ENCODE measurements around the gene SLC26A6.

Gene SLC26A6, protein sequence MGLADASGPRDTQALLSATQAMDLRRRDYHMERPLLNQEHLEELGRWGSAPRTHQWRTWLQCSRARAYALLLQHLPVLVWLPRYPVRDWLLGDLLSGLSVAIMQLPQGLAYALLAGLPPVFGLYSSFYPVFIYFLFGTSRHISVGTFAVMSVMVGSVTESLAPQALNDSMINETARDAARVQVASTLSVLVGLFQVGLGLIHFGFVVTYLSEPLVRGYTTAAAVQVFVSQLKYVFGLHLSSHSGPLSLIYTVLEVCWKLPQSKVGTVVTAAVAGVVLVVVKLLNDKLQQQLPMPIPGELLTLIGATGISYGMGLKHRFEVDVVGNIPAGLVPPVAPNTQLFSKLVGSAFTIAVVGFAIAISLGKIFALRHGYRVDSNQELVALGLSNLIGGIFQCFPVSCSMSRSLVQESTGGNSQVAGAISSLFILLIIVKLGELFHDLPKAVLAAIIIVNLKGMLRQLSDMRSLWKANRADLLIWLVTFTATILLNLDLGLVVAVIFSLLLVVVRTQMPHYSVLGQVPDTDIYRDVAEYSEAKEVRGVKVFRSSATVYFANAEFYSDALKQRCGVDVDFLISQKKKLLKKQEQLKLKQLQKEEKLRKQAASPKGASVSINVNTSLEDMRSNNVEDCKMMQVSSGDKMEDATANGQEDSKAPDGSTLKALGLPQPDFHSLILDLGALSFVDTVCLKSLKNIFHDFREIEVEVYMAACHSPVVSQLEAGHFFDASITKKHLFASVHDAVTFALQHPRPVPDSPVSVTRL

GRCh38 chr3:48635222-48636021, at the start of gene SLC26A6:
Gene SLC26A6 (minus strand): TSS chr3:48635461. CDS start chr3:48635393, 68 bp downstream.
- peak; percentile 84 for DNase-seq

DNA sequence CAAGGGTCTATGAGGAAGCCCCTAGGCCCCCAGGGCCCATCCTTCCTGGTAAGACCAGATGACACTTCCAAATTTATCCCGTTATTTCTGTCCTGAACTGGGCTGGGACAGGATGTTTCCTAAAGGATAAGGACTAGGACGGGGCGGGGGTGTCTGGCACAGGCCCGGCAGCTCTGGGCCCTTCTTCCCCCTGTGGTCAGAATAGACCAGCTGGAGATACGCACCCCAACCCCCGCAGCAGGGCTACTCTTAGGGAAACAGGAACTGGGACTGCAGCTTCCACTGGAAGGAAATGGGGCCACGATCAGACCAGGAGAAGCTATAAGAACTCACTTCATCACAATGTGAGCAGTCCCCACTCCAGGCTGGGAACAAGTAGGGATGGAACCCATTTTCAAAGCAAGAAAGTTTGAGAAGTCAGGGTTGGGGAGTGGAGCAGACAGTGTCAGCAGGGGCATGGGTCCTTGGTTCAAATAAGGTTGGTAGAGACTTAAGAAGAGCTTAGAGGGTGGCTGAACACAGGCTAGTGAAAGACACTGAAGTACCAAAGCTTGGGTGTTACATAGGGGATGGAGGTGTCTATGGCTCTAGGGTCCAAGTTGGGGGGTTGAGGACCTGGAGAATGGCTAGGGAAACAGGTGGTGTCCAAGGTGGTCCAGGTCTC, 49.4 kb upstream of the SLC26A6 start:
- DNase-seq, result no peak

- DNase-seq, result no peak
These were observed 48.7 kb upstream of the SLC26A6 start for GRCh38 chr3:48684054-48684349.

DNA sequence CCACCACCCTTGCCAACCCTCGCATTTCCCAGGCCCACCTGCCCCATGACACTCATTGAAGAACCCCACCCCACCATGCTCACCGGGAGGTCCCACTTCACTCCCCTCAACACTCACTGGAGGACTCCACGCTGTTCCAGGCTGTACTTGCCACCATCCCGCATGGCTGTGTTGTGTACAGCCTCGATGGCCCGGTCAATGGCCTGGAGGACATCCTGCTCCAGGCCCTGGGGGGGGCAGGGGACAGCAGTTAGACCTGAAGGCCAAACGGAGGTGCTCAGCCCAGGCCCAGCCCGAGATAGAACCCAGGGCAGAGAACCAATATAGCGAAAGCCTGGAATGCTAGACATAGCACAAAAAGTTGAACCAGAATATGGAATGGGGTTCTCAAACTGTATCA, 47.5 kb upstream of the SLC26A6 start:
- DNase-seq, result no peak

GRCh38 chr3:48681974-48682610, 46.8 kb upstream of the SLC26A6 start:
- DNase-seq, result no peak

- DNase-seq, result no peak
These were observed 46.2 kb upstream of the SLC26A6 start for GRCh38 chr3:48681541-48681880.

DNA sequence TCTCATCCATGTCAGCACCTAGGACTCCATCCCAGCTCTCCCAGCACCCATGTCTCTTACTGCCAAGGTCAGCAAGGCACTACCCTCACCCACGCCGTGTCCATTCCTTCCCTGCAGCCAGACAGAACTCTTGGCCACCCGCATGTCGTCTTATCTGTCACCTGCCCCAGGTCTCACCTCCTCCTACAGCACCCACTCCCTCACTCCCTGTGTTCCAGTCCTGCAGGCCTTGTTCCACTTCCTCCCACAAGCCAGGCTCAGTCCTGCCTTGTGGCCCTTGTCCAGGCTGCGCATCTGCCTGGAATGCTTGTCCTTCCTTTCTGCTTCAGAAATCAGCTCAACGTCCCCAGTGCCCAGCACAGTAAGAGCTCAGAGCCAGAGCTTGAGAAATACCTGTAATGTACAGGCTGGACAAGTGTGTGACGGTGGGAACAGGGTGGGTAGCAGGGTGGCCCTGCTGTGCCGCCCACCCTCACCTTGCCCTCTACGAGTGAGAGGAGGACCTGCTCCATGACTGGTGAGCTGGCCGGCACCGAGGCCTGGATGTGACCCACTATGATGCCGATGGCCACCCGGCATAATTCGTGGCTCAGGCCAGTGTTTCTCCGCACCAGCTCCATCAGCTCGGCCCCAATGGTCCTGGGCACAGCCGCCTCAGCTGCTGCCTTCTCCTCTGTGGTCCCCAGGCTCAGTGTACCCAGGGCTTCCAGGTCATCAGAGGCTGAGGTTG, 45.7 kb upstream of the SLC26A6 start:
- DNase-seq, result no peak

GRCh38 chr3:48679411-48680391, 44.4 kb upstream of the SLC26A6 start:
- no peak for DNase-seq

DNA sequence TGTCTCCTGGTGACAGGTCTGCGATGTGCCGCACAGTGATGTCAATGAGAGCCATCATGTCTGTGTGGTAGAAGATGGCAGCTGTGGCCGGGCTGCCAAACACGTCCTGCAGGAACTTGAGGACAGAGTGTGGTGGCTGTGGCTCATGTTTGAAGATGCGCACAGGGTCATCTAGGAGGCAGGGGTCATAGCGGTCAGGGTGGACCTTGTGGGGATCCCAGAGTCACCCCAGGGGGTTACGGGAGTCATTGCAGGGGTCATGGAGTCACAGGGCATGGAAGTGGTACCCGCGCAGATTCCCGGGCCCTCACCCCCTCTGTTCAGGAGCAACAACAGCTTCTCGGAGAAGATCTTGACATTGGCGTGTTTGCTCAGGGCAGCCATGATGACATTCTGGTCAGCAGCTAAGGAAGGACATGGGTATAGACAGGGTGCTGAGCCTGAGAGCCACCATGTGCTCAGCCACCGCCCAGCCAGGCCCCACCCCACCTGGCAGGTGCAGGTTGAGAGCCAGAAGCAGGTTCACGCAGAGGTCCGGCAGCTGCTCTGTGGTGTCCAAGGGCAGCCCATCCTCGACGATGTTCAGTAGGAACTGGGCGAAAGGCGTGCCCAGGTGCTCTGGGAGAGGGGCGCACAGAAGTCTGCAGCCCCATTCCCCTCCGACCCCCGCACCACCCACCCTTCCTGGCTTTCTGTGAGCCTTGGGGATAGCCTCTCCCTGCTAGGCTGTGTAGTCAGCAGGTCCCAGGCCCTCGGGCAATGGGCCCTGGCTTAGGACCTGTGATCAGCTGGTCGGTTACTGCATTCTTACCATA, 43.5 kb upstream of the SLC26A6 start:
- no peak for DNase-seq

DNA sequence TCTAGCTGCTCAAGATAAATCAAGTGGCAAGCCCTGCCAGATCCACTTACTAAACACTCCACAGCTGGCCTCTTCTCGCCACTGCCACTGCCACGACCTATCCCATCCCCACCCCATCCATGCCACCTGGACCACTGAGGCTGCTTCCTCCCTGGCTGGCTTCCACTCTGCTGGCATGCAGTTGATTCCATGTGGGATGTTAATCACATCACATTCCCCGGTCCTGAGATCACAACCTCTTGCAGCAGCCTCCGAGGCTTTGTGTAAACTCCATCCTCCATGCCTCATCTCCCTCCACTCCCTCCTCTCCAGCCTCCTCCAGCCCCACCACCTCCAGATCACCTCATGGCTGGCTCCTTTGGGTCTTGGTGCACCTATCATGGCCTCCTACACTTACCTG, 42.8 kb upstream of the SLC26A6 start:
- no peak for DNase-seq

- no peak for DNase-seq
These were observed 39.2 kb upstream of the SLC26A6 start for GRCh38 chr3:48674505-48674904.

GRCh38 chr3:48672522-48672921, 37.3 kb upstream of the SLC26A6 start:
- no peak for DNase-seq

DNA sequence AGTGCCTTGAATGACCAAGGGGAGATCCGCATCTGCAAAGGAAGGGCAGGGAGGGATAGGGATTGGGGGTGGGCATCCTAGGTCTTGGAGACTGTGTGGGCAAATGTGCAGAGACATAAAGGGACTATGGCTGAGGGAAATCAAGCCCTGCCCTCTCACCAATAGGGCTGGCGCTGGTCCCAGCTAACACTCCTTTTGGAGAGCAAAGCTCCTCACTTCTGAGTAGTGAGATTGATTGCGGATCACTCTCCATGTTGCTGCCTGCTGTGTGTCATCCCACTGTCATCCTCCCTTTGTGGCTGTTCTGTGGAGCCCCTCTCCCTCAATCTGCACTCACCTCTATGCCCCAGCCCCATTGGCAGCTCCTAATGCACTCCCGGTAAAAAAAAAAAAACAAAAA, 29.7 kb upstream of the SLC26A6 start:
- DNase-seq, result no peak

DNA sequence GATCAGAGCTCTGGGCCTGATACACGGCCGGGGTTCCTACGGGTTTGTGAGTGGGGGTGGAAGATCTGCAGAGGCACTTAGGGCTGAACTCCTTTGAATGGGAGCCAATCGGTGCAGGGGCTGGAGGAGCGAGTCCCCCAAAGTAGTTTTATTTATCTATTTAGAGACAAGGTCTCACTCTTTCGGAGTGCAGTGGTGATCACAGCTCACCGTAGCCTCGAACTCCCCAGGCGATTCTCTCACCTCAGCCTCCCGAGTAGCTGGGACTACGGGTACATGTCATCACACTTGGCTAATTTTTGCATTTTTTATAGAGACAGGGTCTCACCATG, 29.0 kb upstream of the SLC26A6 start:
- no peak for DNase-seq

GRCh38 chr3:48663489-48664312, 28.4 kb upstream of the SLC26A6 start:
- DNase-seq, result peak; percentile 67

DNA sequence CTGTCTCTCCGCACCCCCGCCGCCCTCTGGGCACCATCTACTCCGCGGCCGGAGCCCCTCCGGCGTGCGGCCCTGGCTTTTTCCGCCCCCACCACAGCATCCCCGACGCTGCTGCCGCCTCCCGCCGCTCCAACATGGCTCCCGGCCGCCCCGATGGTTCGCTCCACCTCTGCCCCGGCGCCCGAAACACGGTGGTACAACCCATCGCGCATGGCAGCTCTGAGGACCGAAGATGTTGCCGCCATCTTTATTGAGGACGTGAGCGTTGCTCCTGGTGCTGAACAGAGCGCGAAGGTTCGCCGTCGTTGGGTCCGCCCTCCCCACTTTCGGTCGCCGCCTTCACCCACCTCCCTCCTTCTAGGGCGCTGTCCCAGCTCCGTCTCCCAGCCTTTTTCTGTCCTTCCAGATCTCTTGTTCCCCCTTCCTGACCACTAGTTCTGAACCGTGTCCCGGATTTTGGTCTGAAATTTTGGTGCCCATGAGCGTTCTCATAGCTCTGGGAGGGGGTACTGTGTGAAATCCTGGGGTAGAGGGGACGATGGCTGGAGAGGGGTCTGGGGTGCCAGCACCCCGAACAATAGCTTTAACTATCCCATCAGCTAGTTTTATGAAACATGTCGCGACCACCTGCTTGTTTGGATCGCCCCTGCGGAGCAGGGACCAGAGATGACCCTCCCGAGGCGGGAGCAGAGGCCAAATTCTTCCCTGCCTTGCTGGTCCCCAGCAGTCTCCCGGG, 27.7 kb upstream of the SLC26A6 start, which contains the start of gene CELSR3:
Gene CELSR3, minus strand, starts transcription at position 134 of the 736 bp plus-strand sequence. CDS start 252 bp downstream, outside the sequence.
- no peak for DNase-seq

DNA sequence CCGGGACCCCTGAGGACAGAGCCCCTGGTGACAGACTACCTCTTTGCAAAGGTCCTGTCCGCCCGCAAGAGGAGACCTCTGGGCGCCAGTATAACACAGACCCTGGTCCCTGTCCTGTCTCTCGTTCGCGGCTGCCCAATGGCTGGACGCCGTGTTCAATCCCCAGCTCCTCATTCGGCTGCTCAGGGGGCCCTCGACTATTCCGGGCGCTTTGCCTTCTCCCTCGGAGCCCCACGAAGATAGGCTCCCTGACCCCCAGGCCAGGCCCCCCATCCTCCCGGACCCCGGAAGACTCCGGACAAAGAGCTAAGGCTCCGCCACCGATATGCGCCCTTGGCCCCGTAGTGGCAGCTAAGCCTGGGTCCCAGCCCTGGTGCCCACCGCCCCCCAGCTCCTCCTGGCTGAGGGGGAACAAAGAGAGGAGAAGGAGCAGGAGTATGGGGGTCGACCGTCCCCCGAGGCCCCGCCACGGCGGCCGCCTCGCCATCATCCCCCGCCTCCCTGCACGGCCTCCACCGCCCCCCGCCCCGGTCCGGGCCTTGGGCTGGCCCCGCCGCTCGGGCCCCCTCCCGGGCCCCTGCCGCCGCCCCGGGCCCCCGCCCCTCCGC, 27.0 kb upstream of the SLC26A6 start:
- no peak for DNase-seq
